Measurements from ENCODE around the gene ARFRP1. TPM values are rescaled to one million over a fixed set of nuclear protein-coding genes. Genes with fewer than 3 reads are reported as not detected.

ARFRP1 gene
- total and polyA plus RNA-seq, 8 donors: 13.9 to 47.7 (median 22.8) TPM

- Histone ChIP-seq H3K27me3 (no peaks in the 10 kb centered on the region), H3K9me3 (no peaks in the 10 kb centered on the region), H3K4me3 (no peak overlapping the region), H3K4me1 (peaks cover 3 to 20% (median 4%) of the 10 kb centered on the region in 3 donors), H3K36me3 (peaks cover 0 to 3% (median 0%) of the 10 kb centered on the region in 3 donors), H3K27ac (no peak overlapping the region)
- no peak for TF ChIP-seq CTCF (IDR thresholded peaks at IDR 0.05)
- 84 to 92% methylated on average over 3 of the region's 3 CpGs for WGBS, 2 donors
- no peak for DNase-seq
- ATAC-seq: no peak
- intact Hi-C loops (cut with DNase I): no loop called here
- no peak for FAIRE-seq
These were observed 51.3 kb downstream of the ARFRP1 start for GRCh38 chr20:63656451-63656850.

GRCh38 chr20:63655249-63655648 is 52.5 kb downstream of the ARFRP1 start:
- no peaks in the 10 kb centered on the region for H3K9me3 ChIP-seq
- no peaks in the 10 kb centered on the region for H3K27me3 ChIP-seq
- TF ChIP-seq CTCF (IDR thresholded peaks at IDR 0.05): no peak
- intact Hi-C loops (cut with DNase I): no loop called here
- 70 to 83% methylated on average over 4 of the region's 4 CpGs for WGBS, 2 donors
- no peaks in the 10 kb centered on the region for H3K36me3 ChIP-seq
- no peak for FAIRE-seq
- H3K4me3 ChIP-seq: no peak overlapping the region
- no peak for DNase-seq
- no peak for ATAC-seq
- H3K4me1 ChIP-seq: peaks cover 3 to 20% (median 4%) of the 10 kb centered on the region in 3 donors
- H3K27ac ChIP-seq: no peak overlapping the region

GRCh38 chr20:63653974-63654668 is 53.7 kb downstream of the ARFRP1 start:
- Histone ChIP-seq H3K27me3 (no peaks in the 10 kb centered on the region), H3K4me1 (peaks cover 0 to 14% (median under 1%) of the 10 kb centered on the region in 3 donors), H3K36me3 (no peaks in the 10 kb centered on the region), H3K27ac (no peak overlapping the region), H3K9me3 (no peaks in the 10 kb centered on the region), H3K4me3 (peak overlapping the region in 1 of 4 donors; percentile 67)
- DNase-seq (no peak), FAIRE-seq (no peak), ATAC-seq (no peak)
- TF ChIP-seq CTCF (IDR thresholded peaks at IDR 0.05): no peak
- intact Hi-C loops (cut with DNase I): no loop called here
- 61% methylated on average over 15 of the region's 15 CpGs for WGBS, 2 donors

- ATAC-seq: peak; percentile 74 to 82 (median 80)
- Histone ChIP-seq H3K27me3 (no peaks in the 10 kb centered on the region), H3K27ac (no peak within 1 kb of the TSS), H3K36me3 (no peaks in the 10 kb centered on the region), H3K9me3 (no peaks in the 10 kb centered on the region), H3K4me3 (peak within 1 kb of the TSS; percentile 44 to 67 (median 52)), H3K4me1 (peaks cover 0 to 12% (median 0%) of the 10 kb centered on the region in 3 donors)
- no peak for FAIRE-seq
- no peak for TF ChIP-seq CTCF (IDR thresholded peaks at IDR 0.05)
- intact Hi-C loops (cut with DNase I): no loop called here
- WGBS, 2 donors: 1 to 2% methylated on average over 37 to 66 of the region's 73 CpGs
- peak; percentile 86 to 96 (median 90) for DNase-seq
These were observed 54.5 kb downstream of the ARFRP1 start, which contains the start of gene STMN3 for GRCh38 chr20:63653041-63653973. STMN3 (minus strand) TSS chr20:63653424; CDS start chr20:63653345, 79 bp downstream.

All from pancreas (tissue), 10 donors.